HL-60 (cell line): ENCODE data around the gene POLDIP3.
"Not testable (repeated sequence)": the region's sequence is repeated elsewhere in the genome, so short reads cannot be mapped to it uniquely, and the experiment has no call there.

Source experiments
- DNase-seq, 2 experiments: peaks; one replicate each; pipeline ENCODE4 v3.0.0-alpha.2; 2010 to 2020; ENCODE audit warnings: low read depth in 1 of 2, low spot score in 1 of 2
- H3K27ac ChIP-seq: fragments of 250-450 bp; sonication (Bioruptor Pico); replicated peaks from 2 replicates; pipeline ENCODE4 v1.5.1; 2020; ENCODE audit warnings: mild to moderate bottlenecking, moderate library complexity
- H3K27me3 ChIP-seq: fragments of 250-450 bp; sonication (Bioruptor Pico); 2 replicates; pipeline ENCODE4 v1.5.1; 2021; ENCODE audit warnings: mild to moderate bottlenecking, moderate library complexity; ENCODE audit not compliant: insufficient read depth, poor library complexity, severe bottlenecking
- H3K4me3 ChIP-seq: replicated peaks from 2 replicates; pipeline ENCODE4 v1.5.1; 2011; ENCODE audit warnings: mild to moderate bottlenecking, control low read depth, low read length; ENCODE audit not compliant: insufficient read depth
- CTCF ChIP-seq: IDR thresholded peaks from one replicate; pipeline ENCODE4 v1.5.1; 2011; ENCODE audit warnings: low read length, control low read depth, inconsistent platforms; ENCODE audit not compliant: insufficient read depth
- GABPA ChIP-seq: IDR thresholded peaks from 2 replicates; pipeline ENCODE4 v1.6.1; 2012; ENCODE audit warnings: low read depth
- POLR2AphosphoS5 ChIP-seq: IDR thresholded peaks from 2 replicates; pipeline ENCODE4 v1.6.1; 2012; ENCODE audit warnings: low read depth
- REST ChIP-seq: IDR thresholded peaks from 2 replicates; pipeline ENCODE4 v1.6.1; 2012; ENCODE audit warnings: low read depth; ENCODE audit not compliant: insufficient replicate concordance
- SPI1 ChIP-seq: IDR thresholded peaks from 2 replicates; pipeline ENCODE4 v1.6.1; 2012; ENCODE audit warnings: low read depth, mild to moderate bottlenecking, borderline replicate concordance

The POLDIP3 gene

GRCh38 chr22:42565956-42566355, 48.7 kb downstream of the POLDIP3 start:
- DNase-seq: no peak
- Histone ChIP-seq H3K27me3 (no peaks in the 10 kb centered on the region), H3K4me3 (no peak overlapping the region), H3K27ac (no peak overlapping the region)
- TF ChIP-seq CTCF (no peak), REST (no peak), POLR2AphosphoS5 (no peak; the same call in 1 of the 2 replicates), GABPA (no peak), SPI1 (no peak)

- H3K27ac ChIP-seq: no peak overlapping the region
- H3K4me3 ChIP-seq: no peak overlapping the region
- no peak for DNase-seq
- no peak for TF ChIP-seq CTCF
- no peak for TF ChIP-seq POLR2AphosphoS5
- TF ChIP-seq REST: no peak
- no peak for TF ChIP-seq GABPA
- no peak for TF ChIP-seq SPI1
- no peaks in the 10 kb centered on the region for H3K27me3 ChIP-seq
Observed at GRCh38 chr22:42564699-42565098, 50.0 kb downstream of the POLDIP3 start.

GRCh38 chr22:42563943-42564342, 50.7 kb downstream of the POLDIP3 start:
- not testable (repeated sequence) for H3K4me3 ChIP-seq, H3K27me3 ChIP-seq, DNase-seq

DNA sequence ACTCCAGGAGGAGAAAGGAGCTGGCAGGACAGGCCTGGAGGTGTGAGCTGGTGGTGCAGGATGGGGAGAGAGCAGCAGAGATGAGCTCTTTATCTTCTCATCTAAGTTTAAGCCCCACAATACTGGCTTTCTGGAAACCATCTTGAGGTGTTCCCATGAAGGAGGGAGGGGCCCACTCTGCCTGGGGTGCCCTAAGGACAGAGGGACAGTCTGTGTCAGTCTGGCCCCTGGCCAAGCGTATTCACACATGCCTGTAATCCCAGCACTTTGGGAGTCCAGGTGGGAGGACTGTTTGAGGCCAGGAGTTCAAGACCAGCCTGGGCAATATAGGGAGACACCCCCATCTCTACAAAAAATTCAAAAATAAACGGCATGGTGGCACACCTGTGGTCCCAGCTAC, 52.0 kb downstream of the POLDIP3 start:
- peak overlapping the region; percentile 65 for H3K27ac ChIP-seq
- no peaks in the 10 kb centered on the region for H3K27me3 ChIP-seq
- H3K4me3 ChIP-seq: no peak overlapping the region
- DNase-seq: no peak
- TF ChIP-seq REST (no peak), SPI1 (no peak), CTCF (no peak), GABPA (no peak), POLR2AphosphoS5 (no peak)

More at GRCh38 chr22:42563943-42564342, 50.7 kb downstream of the POLDIP3 start:
- not testable (repeated sequence) for H3K27ac ChIP-seq
